Upper lobe of left lung (tissue), 4 donors: ENCODE measurements around the gene BAIAP2L1.
A peak's percentile ranks its signal among the peaks of the same experiment; 100 is the strongest.

Experiments
- CTCF ChIP-seq, 6 experiments: fragments of 450-650 bp in 4 of 6; fragments of 200-600 bp in 2 of 6; sonication (generic) in 2 of 6; IDR thresholded peaks; one replicate each; pipeline ENCODE4 v1.5.1; 2016 to 2019; ENCODE audit warnings: antibody characterized with exemption in 6 of 6
- POLR2A ChIP-seq, 4 donors: fragments of 450-650 bp; IDR thresholded peaks; one replicate each; pipeline ENCODE4 v1.5.1; 2016 to 2017; ENCODE audit warnings: antibody characterized with exemption in 4 of 4, mild to moderate bottlenecking in 2 of 4

- peak in 1 of 4 donors; percentile 66 for TF ChIP-seq POLR2A (IDR thresholded peaks at IDR 0.05)
- peak in 1 of 6 experiments; percentile 17 for TF ChIP-seq CTCF (IDR thresholded peaks at IDR 0.05)
Observed at GRCh38 chr7:98286093-98286539, 114.8 kb downstream of the BAIAP2L1 start.
